SH-SY5Y (cell line): ENCODE data around the gene SAT2.

Experiments used
- GATA2 ChIP-seq: IDR thresholded peaks from 2 replicates; pipeline ENCODE4 v1.6.1; 2011; ENCODE audit warnings: mild to moderate bottlenecking, low read depth, low read length
- GATA3 ChIP-seq: IDR thresholded peaks from 2 replicates; pipeline ENCODE4 v1.6.1; 2011; ENCODE audit warnings: low read depth, mild to moderate bottlenecking, low read length, moderate library complexity

SAT2 gene

DNA sequence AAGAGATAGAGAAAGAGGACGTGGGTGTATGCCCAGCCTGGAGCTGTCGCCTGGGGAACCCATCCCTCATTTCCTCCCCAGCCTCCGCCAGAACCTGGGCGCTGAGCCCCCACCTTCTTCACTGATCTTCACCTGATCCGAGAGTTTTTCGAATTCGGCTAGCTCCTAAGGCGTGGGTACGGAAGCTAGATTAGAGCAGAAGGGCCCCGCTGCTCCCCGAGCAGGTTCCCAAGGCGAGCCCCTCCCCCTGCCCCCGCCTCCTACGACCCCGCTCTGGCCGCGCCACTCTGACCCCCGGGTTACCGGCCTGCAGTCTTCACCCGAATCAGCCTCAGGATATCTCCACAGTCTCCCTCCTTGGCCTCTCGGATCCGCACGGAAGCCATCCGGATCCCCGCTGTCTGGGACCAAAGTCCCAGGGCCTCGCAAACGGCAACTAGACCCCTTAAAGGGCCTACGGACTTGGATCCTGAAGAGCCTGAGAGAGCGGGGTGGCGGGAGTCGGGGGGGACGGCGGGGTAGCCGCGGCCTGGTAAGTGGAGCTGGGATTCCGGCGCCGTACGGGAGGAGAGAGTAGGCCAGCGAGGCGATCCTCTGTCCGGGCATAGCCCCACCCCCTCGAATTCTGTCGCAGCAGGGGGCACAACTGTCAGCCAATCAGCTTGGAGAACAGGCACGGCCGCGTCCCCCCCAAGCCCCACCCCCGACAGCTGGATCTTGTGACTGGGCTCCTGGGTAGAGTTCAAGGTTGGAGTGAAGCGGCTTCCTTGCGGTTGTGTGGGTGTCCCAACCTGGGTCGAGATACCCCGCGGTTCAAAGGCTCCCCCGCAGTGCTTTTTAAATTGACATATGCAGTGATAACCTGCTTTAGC is at the start of gene SAT2:
TSS of gene SAT2 (minus strand) at position 572 of the 872 bp plus-strand sequence. CDS start at position 386, 186 bp downstream.
- TF ChIP-seq GATA2 (no peak), GATA3 (no peak)

- no peak for TF ChIP-seq GATA2
- no peak for TF ChIP-seq GATA3
Observed at GRCh38 chr17:7676533-7676932, 48.9 kb upstream of the SAT2 start.

DNA sequence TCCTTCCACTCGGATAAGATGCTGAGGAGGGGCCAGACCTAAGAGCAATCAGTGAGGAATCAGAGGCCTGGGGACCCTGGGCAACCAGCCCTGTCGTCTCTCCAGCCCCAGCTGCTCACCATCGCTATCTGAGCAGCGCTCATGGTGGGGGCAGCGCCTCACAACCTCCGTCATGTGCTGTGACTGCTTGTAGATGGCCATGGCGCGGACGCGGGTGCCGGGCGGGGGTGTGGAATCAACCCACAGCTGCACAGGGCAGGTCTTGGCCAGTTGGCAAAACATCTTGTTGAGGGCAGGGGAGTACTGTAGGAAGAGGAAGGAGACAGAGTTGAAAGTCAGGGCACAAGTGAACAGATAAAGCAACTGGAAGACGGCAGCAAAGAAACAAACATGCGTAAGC is 47.3 kb upstream of the SAT2 start:
- TF ChIP-seq GATA2 (no peak), GATA3 (no peak)

DNA sequence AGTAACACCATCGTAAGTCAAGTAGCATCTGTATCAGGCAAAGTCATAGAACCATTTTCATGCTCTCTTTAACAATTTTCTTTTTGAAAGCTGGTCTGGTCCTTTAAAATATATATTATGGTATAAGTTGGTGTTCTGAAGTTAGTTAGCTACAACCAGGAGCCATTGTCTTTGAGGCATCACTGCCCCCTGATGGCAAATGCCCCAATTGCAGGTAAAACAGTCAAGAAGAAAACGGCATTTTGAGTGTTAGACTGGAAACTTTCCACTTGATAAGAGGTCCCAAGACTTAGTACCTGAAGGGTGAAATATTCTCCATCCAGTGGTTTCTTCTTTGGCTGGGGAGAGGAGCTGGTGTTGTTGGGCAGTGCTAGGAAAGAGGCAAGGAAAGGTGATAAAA is 45.6 kb upstream of the SAT2 start:
- TF ChIP-seq GATA2 (no peak), GATA3 (no peak)

GRCh38 chr17:7668482-7668881 is 40.9 kb upstream of the SAT2 start:
- TF ChIP-seq GATA2 (no peak), GATA3 (no peak)

DNA sequence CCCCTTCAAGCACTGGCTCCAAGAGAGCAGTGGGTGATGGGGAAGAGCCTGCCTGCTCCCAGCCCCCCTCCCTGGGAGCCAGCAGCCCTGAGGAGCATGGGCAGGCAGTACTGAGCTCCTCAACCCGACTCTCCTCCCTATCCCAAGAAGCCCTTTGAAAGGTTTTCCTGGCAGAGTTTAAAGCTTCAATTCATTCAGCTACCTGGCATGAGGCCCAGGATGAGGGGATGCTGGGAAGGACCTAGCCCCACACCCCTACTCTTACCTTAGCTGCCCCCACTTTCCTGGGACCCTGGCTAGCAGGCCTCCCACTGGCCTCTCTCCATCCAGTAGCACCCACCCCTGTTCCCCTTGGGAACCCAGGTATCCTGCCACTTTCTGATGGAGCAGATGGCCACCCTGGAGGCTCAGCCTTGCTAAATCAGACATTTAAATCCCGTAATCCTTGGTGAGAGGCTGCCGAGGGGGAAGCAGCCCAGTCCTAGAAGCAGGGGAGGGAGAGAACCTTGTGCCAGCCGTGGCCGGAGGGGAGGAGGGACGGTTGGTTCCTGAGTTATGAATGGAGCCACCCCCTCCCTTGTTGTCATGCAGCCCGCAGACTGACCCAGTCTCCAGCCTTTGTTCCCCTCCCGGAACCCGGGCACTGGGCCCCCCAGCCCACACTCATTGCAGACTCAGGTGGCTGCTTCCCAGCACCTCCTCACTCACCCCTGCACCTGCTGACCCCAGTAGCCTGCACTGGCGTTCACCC is 40.2 kb upstream of the SAT2 start:
- no peak for TF ChIP-seq GATA2
- no peak for TF ChIP-seq GATA3

DNA sequence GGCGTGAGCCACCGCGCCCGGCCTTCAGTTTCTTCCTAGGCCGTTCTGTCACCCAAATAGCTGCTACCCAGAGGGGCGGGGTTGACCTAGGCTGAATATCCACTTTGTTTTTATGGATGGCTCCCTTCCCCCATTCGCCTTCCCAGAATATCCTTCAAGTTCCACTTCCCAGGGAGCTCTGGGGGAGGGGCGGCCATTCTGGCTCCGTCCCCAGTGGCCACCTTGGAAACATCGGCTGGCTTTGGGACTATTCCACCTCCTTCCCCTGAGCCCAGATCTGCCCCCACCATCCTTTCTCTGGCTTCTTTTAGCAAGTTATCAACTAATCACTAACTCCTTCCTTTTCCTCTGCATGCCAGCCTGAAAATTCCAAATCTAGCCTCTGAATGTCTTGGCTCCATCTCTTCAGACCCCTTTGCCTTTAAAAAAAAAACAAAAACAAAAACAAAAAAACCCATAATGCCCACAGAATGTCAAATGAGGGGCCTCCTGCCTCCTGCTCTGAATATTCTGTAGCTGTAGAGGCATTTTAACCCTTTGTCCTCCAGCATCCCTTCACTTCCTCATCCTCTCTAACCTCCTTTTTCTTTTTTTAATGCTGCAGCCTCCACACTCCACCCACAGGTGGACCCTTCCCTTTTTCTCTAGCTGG is 29.5 kb upstream of the SAT2 start:
- TF ChIP-seq GATA2 (no peak), GATA3 (no peak)

DNA sequence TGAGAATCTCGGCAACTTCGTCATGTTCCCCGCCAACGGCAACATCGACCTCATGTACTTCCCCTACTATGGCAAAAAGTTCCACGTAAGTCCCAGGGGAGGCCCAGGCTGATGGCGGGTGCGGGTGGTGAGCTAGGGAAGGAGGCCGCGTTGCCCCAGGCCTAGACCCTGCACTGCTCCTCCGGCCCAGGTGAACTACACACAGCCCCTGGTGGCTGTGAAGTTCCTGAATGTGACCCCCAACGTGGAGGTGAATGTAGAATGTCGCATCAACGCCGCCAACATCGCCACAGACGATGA is 27.9 kb upstream of the SAT2 start:
- TF ChIP-seq GATA2: no peak

GRCh38 chr17:7654832-7655540 is 27.4 kb upstream of the SAT2 start:
- TF ChIP-seq GATA3 (no peak), GATA2 (no peak)

DNA sequence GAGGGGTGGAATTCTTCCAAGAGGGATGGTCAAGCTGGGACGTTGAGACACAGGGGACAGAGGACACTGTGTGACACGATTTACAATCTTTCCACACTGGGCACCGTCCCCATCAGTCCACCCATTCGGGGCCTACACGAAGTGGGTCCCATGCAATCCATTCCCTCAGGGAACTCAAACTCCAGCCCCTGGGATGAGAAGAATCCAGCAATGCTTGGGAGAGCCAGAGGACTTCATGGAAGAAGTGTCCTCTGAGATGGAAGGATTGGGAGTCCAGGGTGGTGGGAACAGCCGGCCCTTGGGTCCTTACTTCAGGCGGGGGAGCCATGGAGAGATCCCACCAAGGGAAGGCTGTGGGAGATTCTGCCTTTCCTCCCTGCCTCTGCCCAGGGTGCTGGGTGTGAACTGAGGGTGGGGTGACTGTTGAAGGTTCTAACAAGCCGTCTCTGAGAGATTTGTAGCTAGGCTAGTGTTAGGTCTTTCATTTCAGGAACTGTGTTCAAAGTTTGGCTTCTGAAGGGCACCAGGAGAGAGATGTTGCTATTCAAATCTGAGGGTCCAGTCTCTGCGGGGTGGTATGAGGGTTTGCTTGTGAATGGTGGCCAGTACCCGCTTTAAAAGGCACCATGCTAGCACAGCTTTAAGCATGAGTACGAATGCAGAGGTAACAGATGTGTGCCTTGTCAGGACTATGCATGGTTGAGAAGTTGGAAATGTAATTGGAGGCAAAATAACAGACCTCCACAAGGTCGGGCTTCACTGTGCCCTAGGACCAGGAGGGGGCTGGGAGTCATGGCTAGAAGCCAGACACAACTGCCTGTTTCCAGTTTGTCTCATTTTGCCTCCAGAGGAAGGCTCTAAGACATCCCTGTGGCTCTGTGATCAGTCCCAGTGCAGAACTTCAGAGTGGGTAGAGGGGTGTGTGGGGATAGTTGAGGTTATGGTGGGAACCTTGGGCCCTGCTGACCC is 25.1 kb upstream of the SAT2 start:
- no peak for TF ChIP-seq GATA2
- no peak for TF ChIP-seq GATA3

DNA sequence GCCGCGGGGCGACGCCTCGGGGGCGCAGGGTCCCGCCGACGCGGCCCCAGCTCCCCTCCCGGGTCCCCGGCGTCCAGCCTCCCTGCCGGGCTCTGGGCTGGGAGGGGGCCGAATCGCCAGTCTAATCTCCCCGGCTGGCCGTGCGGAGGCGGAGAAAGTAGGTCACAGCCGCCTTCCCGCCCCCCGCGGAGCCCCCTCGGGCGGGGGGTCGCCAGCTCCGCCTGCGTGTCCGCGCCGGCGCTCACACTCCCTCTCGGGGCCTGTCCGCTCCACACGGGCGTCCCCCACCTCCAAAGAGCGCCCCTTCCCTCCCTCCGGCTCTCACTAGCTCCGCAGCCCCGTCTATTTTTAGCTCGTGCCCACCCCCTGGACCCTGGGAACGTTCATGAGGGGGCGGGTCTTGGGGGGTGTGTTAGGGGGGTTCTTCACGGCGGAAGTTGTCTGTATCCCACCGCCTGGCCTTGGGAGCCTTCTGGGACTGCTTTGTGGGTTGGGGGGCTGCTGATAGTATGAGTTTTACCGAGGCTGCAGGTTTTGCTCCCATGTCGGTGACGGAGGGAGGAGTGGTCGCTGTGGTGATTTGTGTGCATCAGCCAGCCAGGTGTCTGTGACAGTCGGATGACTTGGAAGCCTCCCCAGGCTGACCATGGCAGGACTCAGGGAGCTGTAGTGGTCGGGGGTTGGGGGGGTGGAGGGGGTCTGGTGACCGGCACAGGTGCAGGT is 24.2 kb upstream of the SAT2 start:
- no peak for TF ChIP-seq GATA3
- no peak for TF ChIP-seq GATA2

DNA sequence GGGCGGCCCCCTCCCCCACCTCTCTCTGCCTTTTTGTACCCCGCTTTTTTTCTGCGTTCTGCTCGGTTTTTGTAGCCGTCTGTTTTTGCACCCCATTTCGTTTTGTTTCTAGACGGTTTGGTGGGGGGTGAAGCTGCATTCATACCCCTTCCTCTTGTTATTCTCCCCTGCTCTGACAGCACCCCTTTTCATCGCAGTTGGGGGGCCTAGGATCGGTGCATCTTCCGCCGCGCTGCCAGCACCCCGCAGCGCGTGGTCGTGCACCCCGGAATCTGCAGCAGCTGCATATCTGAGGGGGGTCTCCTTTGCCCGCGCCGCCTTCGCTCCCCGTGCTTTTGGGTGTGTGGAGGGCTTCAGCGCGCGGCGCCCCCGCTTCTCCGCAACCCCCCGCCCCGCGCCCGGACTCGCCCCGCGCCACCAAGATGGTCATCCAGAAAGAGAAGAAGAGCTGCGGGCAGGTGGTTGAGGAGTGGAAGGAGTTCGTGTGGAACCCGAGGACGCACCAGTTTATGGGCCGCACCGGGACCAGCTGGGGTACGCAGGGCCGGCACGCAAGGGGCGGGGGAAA is 23.6 kb upstream of the SAT2 start:
- no peak for TF ChIP-seq GATA2
- TF ChIP-seq GATA3: no peak
